GM21737 (cell line): ENCODE results near the gene MCM5.
A peak's percentile ranks its signal among the peaks of the same experiment; 100 is the strongest.

Source experiments
- ATAC-seq: cut with Tn5 transposase; IDR thresholded peaks from one replicate; pipeline ENCODE4 v1.9.1; 2021; ENCODE audit warnings: mild to moderate bottlenecking, moderate library complexity; ENCODE audit not compliant: unreplicated experiment

MCM5 gene

DNA sequence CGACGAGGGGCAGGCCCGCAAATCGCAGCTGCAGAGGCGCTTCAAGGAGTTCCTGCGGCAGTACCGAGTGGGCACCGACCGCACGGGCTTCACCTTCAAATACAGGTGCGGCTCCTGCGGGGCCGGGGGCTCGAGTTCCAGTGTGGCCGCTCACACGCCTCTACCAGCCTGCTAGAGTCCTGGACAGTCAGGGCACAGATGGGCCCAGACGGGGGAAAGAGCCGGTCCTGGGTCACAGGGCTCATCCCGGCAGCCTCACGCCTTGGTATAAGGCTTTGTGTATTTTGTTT, 506 bp downstream of the MCM5 start:
- peak; percentile 17 for ATAC-seq

DNA sequence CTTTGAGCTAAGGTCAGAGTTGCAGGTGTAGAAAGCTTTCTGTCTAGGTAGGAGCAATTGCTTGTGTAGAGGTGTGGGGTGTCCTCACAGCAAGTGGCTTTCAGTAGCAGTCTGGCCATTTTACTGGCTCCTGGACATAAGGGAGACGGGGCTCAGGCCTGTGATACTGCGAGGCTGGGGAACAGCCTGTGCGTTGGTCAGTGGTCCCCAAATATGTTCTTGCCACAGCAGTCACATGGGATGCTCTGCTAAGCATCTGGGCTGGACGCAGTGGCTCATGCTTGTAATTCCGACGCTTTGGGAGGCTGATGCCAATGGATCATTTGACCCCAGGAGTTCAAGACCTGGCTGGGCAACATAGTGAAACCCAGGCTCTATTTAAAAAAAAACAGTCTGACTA, 1.9 kb downstream of the MCM5 start:
- no peak for ATAC-seq

- no peak for ATAC-seq
Observed at GRCh38 chr22:35403356-35403755, 3.4 kb downstream of the MCM5 start.

DNA sequence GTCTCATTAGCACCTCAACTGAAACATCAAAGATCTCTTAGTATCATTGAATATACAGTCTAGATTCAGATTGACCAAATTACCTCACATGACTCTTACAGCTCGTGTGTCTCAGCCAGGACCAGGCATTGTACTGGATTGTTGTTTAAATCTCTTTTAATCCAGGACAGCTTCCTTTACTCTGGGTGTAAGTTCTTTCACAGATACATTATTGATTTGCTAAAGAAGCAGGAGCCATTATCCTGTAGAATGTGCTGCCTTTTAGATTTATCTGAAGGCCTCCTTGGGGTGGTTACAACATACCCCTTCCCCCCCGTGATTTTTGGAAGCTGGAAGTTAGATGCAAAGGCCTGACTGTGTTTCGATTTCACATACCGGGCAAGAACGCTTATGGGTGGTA, 4.2 kb downstream of the MCM5 start:
- no peak for ATAC-seq

- ATAC-seq, result no peak
Observed at GRCh38 chr22:35406443-35406842, 6.5 kb downstream of the MCM5 start.

DNA sequence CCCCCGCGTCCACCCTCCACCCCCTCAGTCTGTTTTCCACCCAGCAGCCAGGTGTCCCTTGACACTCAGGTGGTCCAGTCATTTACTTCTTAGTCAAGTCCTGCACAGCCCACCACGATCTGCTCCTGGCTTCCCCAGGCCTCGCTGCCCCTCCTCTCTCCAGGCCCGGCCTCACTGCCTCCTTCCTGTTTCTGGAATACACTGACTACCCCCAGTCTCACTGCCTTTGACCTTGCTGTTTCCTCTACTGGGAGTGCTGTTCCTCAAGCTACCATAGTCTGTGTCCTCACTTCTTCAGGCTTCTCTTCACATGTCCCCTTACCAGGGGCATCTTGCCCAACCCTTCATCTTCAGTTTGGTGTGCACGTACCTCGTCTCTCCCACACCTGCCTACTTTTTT, 7.4 kb downstream of the MCM5 start:
- no peak for ATAC-seq

DNA sequence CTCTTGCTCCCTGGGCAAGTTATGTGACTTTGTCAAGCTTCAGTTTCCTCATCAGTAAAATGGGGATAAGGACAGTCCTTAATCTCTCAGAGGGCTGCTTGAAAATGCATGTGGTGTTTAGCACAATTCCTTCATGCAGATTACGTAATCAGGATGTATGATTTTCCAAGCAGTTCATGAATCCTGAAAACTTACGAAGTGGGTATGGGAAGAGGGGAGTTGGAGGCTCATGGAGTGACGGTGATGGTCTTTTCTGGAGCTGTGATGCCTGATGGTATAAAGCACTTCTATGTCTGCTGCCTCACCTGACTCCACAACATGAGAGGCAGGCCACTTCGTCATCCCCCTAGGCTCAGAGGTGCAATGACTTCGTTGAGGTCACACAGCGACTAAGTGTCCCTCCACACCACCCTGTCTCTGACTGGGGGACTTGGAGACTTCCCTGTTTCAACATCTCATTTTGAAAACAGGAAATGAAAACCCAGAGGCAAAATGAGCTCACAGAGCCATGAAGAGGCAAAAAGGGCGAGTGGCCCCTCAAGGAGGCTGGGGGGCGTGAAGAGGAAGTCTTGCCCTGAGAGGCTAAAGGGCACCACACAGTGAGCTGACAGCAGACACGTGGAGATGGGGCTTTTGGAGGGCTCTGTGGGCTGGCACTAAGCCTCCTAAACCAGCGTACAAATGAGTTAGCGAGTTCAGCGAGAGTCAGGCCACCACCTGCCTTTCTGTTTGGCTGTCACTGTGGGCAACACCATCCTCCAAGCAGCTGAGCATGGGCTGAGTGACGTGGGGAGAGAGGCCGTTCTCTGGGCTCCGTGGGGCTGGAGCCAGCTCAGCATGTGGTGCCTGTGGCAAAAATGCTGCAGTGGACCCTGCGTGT, 10.1 kb downstream of the MCM5 start:
- peak; percentile 42 for ATAC-seq

GRCh38 chr22:35410663-35411034, 10.7 kb downstream of the MCM5 start:
- no peak for ATAC-seq

DNA sequence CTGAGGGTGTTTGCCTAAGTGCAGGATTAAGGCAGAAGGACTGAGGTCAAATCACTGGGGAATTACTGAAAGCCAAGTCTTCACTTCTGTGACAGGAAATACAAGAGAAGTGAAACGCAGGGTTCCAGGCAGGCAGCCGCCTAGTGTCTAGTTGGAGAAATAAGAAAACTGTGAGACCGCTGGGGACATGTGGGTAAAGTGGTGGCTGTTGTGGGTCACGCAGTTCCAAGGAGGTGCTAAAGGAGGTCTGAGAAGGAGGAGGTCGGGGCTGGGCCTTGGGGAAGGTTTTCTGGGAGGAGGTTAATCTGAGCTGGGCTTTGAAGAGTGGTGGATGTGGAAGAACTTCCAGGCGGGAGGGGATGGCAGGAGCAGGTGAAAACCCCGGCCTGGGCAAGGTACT, 11.2 kb downstream of the MCM5 start:
- no peak for ATAC-seq

GRCh38 chr22:35413624-35414023, 13.7 kb downstream of the MCM5 start:
- no peak for ATAC-seq

DNA sequence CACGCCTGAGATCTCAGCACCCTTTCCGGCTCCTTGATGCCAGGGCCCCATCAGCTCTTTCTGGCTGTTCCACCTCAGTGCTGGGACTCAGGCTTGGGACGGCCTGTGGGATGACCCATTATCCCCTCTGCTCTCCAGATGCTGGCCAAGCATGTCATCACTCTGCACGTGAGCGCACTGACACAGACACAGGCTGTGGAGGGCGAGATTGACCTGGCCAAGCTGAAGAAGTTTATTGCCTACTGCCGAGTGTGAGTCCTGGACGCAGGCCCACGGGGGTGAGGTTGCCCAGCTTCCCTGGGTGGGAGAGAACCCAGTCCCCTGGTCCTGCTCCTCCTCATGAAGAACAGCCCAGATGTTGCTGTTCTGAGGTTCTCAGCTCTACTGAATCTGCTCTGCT, 17.7 kb downstream of the MCM5 start:
- no peak for ATAC-seq

- no peak for ATAC-seq
Observed at GRCh38 chr22:35418088-35418487, 18.1 kb downstream of the MCM5 start.

DNA sequence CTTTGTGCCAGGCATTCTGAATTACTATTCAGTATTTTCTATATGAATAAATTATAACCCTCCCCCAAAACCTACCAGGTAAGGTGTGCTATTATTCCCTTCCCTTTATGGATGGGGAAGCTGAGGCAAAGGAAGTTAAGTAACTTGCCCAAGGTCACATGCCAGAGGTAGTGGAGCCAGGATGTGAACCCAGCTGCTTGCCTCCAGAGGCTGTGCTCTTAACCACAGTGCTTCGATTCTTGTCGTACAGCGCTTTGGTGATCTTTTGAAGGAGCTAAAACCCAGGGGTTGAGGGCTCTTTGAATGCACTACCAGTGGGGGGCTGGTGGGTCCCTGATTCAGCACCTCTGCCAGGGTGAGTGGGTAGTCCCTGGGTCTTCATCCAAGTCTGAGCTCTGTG, 18.8 kb downstream of the MCM5 start:
- no peak for ATAC-seq

DNA sequence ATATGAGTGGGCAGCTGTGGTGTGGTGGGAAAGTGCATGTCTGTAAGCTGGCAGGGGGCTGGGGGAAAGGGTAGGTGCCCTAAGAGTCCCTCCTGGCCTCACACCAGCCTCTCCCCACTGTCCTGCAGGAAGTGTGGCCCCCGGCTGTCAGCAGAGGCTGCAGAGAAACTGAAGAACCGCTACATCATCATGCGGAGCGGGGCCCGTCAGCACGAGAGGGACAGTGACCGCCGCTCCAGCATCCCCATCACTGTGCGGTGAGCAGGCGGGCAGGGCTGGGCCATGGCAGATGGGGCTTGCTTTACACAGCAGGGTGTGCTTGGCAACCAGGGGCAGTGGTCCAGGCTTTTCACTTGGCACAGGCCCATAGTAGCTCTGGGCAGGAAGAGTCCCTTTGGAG, 19.8 kb downstream of the MCM5 start:
- ATAC-seq, result no peak

DNA sequence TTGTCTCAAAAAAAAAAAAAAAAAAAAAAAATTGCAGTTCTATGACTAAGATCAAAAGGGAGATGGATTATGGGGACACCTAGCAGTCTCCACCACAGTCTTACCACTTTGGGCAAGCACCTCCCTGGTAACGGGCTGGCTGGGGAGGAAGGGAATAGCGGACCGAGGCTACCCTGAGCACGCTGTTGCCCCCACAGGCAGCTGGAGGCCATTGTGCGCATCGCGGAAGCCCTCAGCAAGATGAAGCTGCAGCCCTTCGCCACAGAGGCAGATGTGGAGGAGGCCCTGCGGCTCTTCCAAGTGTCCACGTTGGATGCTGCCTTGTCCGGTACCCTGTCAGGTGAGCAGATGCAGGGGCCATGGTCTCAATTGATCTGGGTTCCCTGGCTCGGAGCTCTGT, 21.2 kb downstream of the MCM5 start:
- ATAC-seq, result no peak

GRCh38 chr22:35422145-35422544, 22.2 kb downstream of the MCM5 start:
- ATAC-seq, result no peak

GRCh38 chr22:35422936-35423335, 23.0 kb downstream of the MCM5 start:
- ATAC-seq, result no peak

GRCh38 chr22:35424081-35424480, 24.1 kb downstream of the MCM5 start:
- ATAC-seq, result no peak

DNA sequence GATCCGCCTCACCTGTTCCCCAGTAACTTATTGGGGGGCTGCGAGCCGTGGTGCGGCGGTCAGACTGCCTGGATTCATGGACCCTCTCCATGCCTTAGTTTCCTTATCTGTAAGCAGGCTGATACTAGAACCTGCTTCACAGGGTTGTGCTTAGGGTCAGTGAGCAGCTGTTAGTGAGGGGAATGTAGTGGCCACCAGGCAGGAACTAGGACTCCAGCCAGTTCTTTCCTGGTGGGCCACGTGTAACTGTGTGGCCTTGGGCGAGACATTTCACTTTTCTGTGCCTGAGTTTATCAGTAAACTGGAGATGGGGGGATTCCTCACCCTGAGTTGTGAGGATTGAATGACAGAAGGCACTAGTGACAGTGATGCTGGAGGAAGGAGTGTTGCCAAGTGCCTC, 24.8 kb downstream of the MCM5 start:
- no peak for ATAC-seq

DNA sequence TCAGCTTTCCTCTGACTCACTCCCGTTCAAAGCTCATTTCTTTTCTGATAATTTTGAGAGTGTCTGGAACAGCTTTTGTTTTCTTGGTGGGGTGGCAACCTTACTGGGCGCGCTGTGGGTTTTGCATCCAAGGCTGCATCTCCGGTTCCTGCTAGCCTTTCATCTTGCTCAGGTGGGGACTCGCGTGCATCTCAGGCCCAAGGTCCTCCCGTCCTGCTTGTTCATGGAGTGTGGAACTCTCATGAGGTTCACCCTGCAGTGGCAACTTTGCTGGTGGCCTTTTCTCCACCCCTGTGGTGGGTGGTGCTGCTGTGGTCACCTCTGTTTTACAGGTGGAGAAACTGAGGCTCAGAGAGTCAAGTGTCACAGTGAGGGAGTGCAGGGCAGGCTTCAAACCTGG, 25.6 kb downstream of the MCM5 start:
- ATAC-seq, result no peak

GRCh38 chr22:35425971-35426800, 26.2 kb downstream of the MCM5 start:
- no peak for ATAC-seq

GRCh38 chr22:35426801-35427140, 26.8 kb downstream of the MCM5 start:
- ATAC-seq, result no peak

GRCh38 chr22:35430897-35431322, 31.0 kb downstream of the MCM5 start:
- ATAC-seq, result no peak
